D341Med (cell line): ENCODE data around the gene CDKN2B-AS1.
"Not testable (repeated sequence)": the region's sequence is repeated elsewhere in the genome, so short reads cannot be mapped to it uniquely, and the experiment has no call there.

Source experiments
- DNase-seq: peaks from one replicate; pipeline ENCODE4 v3.0.0; 2012; ENCODE audit warnings: low spot score

CDKN2B-AS1 gene

GRCh38 chr9:22044583-22044982, 50.0 kb downstream of the CDKN2B-AS1 start:
- no peak for DNase-seq

DNA sequence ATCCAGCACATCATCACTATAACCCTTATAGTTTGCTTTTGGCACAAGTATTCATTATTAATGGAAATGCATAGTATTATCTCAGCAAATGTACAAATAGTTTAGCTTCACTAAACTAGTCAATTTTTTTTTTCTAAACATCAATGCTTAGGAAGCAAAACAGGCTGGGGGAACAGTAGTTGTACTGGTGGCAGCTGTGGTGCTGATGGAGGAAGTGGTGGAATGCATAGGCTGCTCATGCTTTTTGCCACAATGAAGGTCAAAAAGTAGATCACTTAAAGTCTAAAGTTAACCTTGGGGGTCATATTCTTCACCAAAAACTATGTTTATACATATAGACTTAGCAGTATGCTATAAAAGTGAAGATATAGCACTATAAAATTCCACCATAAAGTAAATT, 50.8 kb downstream of the CDKN2B-AS1 start:
- DNase-seq: no peak

DNA sequence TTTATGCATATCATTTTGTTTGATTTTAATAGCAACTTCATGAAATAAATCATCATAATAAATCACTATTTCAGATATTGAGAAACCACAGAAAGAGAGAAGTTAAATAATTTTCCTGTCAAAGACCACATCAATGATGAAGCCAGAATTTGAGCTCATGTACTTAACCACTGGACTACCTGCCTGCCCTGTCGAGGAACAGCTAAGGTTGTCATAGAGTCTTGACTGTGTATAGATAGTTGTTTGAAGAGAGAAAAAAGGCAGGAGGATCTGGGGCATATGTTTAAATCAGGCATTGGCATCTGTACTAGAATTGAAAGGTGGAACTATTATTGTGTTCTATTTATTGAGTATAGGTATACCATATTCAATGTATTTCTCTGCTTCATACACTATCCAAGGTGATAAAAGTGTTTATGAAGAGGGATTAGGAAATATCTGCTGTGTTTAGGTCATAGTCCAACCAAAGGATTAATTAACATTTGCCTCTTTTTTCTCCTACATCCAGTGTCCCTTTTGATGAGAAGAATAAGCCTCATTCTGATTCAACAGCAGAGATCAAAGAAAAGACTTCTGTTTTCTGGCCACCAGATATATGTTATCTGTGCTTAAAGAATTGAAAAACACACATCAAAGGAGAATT, 51.8 kb downstream of the CDKN2B-AS1 start:
- DNase-seq: no peak

- no peak for DNase-seq
Observed at GRCh38 chr9:22047596-22047995, 53.0 kb downstream of the CDKN2B-AS1 start.

DNA sequence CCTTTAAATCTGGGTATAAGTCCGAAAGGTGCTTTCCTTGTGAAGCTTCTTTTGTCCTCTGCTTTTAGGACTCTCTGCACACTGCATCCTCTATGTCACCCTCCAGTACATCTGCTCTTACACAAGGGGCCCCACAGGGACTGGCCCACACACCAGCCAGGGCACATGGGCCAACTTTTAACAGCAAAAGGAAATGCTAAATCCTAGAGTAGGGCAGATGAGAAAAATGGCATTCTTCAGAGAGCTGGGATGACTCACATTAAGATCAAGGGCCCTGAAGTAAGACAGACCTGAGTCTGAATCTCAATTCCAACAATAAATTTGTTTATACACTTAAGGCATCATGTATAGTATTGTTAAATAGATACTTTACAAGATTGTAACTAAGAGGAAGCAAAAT, 54.8 kb downstream of the CDKN2B-AS1 start:
- no peak for DNase-seq

DNA sequence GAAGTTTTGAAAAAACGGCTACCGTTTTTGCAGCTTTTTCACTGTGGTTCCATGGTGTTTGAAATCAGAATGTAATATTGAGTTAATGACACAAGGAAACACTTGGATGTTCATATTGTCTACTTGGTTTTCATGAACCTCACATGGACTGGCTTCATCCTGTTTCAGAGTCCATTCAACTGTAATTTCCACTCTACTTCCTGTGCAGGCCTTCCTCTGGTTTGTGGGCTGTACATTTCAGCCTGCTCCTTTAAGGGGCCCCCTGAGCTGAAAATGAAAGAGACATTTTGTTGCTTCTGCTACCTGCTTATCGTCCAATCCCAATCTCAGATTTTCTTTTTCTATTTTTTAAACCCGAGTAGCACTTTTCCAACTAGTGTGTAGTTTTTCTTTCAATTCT, 56.3 kb downstream of the CDKN2B-AS1 start:
- no peak for DNase-seq

DNA sequence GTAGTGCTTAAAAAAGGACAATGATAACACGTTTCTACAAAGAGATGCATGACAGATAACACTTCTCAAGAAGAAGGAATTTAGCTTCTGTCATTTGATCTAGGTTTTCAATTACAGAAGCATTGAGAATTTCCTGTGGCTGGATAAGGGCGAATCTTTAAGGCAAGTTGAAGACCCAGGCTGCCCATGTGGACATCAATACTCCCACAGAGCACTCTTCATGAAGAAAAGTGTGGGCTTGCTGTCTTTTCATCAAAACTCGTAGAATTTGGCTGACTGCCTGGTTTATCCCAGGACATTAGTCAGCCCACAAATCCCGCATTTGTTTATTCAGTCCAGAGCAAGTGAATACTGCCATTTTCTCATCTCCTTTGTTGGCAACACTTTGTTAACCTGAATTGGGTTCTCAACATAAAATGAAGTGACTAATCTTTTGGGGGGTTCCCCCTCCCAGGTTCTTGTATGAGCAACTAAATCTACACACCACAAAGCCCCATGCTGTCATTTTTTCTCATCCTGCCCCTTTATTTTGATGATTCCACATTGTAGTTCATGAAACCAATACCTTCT, 57.9 kb downstream of the CDKN2B-AS1 start:
- DNase-seq: no peak

- DNase-seq: no peak
Observed at GRCh38 chr9:22053178-22053577, 58.6 kb downstream of the CDKN2B-AS1 start.

DNA sequence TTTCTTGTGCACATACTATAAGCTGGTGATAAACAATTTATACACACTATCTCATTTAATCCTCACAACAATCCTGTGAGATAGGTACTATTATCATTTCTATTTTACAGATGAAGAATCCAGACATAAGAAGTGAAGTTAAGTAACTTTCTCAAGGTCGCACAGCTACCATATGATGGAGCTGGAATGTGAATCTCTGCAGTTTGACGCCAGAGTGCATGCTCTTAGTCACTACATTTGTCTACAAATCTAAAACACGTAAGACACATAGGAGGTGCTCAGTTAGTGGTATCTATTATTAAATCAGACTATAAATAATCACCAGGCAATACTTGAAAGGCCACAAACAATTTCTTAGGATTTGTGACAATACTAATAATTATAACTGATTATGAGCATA, 59.5 kb downstream of the CDKN2B-AS1 start:
- no peak for DNase-seq

GRCh38 chr9:22054529-22054928, 59.9 kb downstream of the CDKN2B-AS1 start:
- DNase-seq: no peak

DNA sequence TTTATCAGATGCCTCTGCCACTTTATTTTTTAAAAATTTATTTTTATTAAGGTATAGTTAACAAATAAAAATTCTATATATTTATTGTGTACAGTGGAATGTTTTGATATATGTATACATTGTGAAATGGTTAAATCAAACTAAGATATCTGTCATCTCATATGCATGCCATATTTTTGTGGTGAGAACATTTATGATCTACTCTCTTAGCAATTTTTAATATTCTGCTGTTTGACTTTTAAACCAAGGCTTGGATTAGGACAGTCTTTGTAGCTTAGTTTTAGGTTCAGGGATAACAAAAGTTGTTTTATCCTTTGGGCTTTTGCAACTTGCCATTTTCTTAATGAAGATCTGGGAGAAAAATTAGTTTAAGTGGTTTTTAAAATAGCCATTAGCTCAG, 60.5 kb downstream of the CDKN2B-AS1 start:
- DNase-seq: no peak

- no peak for DNase-seq
Observed at GRCh38 chr9:22056402-22056801, 61.8 kb downstream of the CDKN2B-AS1 start.

DNA sequence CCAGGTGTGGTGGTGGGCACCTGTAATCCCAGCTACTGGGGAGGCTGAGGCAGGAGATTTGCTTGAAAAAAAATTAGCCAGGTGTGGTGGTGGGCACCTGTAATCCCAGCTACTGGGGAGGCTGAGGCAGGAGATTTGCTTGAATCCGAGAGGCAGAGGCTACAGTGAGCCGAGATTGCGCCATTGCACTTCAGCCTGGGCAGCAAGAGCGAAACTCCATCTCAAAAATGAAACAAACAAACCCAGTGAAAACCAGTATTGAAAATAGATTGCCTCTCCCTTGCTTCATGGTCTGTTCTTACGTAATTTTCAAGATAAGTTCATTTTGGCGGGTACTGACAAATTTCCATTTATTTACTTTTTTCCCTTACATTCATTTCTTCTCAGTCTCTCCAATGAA, 63.4 kb downstream of the CDKN2B-AS1 start:
- not testable (repeated sequence) for DNase-seq

GRCh38 chr9:22060831-22061383, 66.3 kb downstream of the CDKN2B-AS1 start:
- DNase-seq: no peak

DNA sequence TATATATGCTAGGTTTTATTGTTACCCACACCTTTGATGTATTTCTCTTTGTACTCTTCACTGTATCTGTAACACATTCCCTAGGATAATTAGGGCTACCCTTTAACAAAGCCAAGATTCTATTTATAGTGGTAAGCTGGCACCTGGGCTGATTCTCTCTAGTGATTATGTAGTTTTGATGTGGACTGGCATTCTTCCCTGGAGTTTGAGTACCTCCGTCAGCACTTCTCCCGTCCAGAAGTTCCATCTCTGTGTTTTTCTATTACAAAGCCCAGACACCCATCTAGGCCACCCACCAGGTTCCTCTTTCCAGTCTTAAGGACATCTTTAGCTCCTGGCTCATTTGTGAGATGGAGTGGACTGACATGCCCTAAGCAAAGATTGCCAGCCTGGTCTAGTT, 70.4 kb downstream of the CDKN2B-AS1 start:
- no peak for DNase-seq

- DNase-seq: no peak
Observed at GRCh38 chr9:22065431-22066200, 71.0 kb downstream of the CDKN2B-AS1 start.

- no peak for DNase-seq
Observed at GRCh38 chr9:22067196-22067595, 72.6 kb downstream of the CDKN2B-AS1 start.

DNA sequence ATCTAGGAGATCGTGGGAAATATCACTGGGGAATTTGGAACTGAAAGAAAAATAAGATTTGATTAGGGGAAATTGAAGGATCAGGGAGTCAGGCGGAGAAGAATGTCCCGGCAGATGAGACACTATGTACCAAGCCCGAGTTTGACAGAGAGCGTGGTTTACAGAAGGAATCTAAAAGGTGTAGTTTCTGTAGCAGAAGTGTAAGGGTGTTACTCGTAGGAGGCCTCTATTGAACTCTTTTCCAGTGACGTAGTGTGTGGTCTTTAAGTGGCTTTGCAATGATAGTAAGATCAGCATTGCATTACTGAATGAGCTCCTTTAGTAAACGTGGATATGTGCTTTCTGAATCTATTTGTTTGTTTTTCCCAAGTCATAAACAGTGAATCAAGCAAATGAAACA, 73.8 kb downstream of the CDKN2B-AS1 start:
- DNase-seq: no peak

- no peak for DNase-seq
Observed at GRCh38 chr9:22073349-22073748, 78.8 kb downstream of the CDKN2B-AS1 start.

GRCh38 chr9:22078081-22078480, 83.5 kb downstream of the CDKN2B-AS1 start:
- DNase-seq: no peak

DNA sequence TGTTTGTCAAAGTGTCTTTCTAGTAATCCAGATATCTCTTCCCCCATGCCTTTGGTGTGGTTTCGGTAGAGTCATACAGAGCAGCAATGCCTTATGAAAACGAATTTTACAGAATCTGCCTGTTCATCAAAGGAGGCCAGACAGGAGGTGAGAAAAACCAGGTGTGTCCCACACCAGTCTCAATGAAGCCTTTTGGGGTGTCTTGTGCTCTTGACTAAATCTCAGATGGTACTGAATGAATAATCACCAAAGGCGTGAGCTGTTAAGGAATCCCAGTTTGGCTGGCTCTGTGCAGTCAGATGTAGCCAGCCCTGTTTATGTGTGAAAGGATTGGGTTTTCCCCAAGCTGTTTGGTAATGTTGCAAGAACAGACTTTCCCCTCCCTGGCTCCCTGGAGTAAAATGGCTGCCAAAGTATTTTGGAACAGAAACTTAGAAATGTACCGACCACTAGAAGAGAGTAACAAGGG, 85.3 kb downstream of the CDKN2B-AS1 start:
- no peak for DNase-seq

- DNase-seq: no peak
Observed at GRCh38 chr9:22084336-22085035, 89.9 kb downstream of the CDKN2B-AS1 start.
